Esophagus squamous epithelium (tissue), 5 donors: ENCODE results near the gene SHISAL1. TPM values are rescaled to one million over a fixed set of nuclear protein-coding genes. Genes with fewer than 3 reads are reported as not detected.
A peak's percentile ranks its signal among the peaks of the same experiment; 100 is the strongest.

Source experiments
- DNase-seq: peaks from one replicate; lab custom pipeline; 2025; lab: John Stamatoyannopoulos, UW
- H3K27ac ChIP-seq, 4 donors: fragments of 200-600 bp; sonication (generic); one replicate each; pipeline ENCODE4 v1.5.1; 2016 to 2019; ENCODE audit warnings: mild to moderate bottlenecking in 1 of 4
- H3K27me3 ChIP-seq, 4 donors: fragments of 200-600 bp; sonication (generic); 1 replicate in 3 of 4; 2 replicates in 1 of 4; pipeline versions ENCODE4 v1.5.1 to v1.6.0; 2017 to 2021; ENCODE audit warnings: antibody characterized with exemption in 1 of 4
- H3K36me3 ChIP-seq, 3 donors: fragments of 200-600 bp; sonication (generic); one replicate each; pipeline ENCODE4 v1.5.1; 2016 to 2019
- H3K4me1 ChIP-seq, 3 donors: fragments of 200-600 bp; sonication (generic); one replicate each; pipeline ENCODE4 v1.5.1; 2017 to 2019
- H3K4me3 ChIP-seq, 4 donors: fragments of 200-600 bp; sonication (generic); 1 replicate in 3 of 4; 2 replicates in 1 of 4; pipeline ENCODE4 v1.5.1; 2016 to 2019; ENCODE audit warnings: mild to moderate bottlenecking in 2 of 4, moderate library complexity in 1 of 4
- H3K9me3 ChIP-seq, 3 donors: fragments of 200-600 bp; sonication (generic); one replicate each; pipeline ENCODE4 v1.5.1; 2016 to 2019
- POLR2A ChIP-seq, 4 donors: fragments of 450-650 bp; IDR thresholded peaks; one replicate each; pipeline ENCODE4 v1.6.1; 2017; ENCODE audit warnings: antibody characterized with exemption in 4 of 4, mild to moderate bottlenecking in 4 of 4, moderate library complexity in 3 of 4
- WGBS, 2 donors: methylation state at CpG; one replicate each; pipeline ENCODE4 v1.1.5; 2018; 5-methylcytosine and 5-hydroxymethylcytosine counted together
- intact Hi-C: fragments of 100-400 bp; cut with DNase I; formaldehyde crosslinking; loops from one replicate; pipeline ENCODE4 v1.15.0; 2022
- total RNA-seq, 4 donors: library from RNA; depleted of rRNA; stranded (reverse); fragments of >200 nt; gene quantifications; one replicate each; pipeline ENCODE4 v1.1.0, GENCODE V29; 2016
- TF ChIP-seq, protein P1 (sequence below), 6 experiments: fragments of 450-650 bp in 4 of 6; fragments of 200-600 bp in 2 of 6; sonication (generic) in 2 of 6; IDR thresholded peaks; one replicate each; pipeline ENCODE4 v1.5.1; 2016 to 2019; ENCODE audit warnings: antibody characterized with exemption in 6 of 6, mild to moderate bottlenecking in 4 of 6, moderate library complexity in 4 of 6
- donor health status: DM: yes; HTN: yes; CAD: no.

The SHISAL1 gene
- total RNA-seq, 4 donors from 2014 or later, result 0.08 to 1.3 (median 0.31) TPM

DNA sequence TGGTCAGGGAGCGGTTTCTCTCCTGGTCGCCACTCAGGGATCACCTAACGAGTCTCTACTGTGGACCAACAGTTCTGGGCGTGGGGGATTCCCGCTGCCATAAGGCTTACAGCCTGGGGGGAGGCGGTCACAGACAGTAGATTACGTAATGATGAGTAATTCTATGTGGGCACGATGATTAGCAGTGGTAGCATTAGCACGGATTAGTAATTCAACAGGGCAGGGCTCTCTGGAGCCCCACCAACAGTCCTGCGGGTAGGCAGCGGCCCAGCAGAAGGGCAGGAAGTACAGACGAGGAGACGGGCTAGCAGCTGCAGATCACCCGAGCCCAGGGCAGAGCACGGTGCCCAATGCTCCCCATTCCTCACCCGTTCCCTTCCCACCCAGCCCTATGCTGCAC lies 3.6 kb downstream of the SHISAL1 start:
- no peak for TF ChIP-seq POLR2A (IDR thresholded peaks at IDR 0.05)
- TF ChIP-seq, protein P1, sequence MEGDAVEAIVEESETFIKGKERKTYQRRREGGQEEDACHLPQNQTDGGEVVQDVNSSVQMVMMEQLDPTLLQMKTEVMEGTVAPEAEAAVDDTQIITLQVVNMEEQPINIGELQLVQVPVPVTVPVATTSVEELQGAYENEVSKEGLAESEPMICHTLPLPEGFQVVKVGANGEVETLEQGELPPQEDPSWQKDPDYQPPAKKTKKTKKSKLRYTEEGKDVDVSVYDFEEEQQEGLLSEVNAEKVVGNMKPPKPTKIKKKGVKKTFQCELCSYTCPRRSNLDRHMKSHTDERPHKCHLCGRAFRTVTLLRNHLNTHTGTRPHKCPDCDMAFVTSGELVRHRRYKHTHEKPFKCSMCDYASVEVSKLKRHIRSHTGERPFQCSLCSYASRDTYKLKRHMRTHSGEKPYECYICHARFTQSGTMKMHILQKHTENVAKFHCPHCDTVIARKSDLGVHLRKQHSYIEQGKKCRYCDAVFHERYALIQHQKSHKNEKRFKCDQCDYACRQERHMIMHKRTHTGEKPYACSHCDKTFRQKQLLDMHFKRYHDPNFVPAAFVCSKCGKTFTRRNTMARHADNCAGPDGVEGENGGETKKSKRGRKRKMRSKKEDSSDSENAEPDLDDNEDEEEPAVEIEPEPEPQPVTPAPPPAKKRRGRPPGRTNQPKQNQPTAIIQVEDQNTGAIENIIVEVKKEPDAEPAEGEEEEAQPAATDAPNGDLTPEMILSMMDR (IDR thresholded peaks at IDR 0.05), result no peak
- DNase-seq, result no peak
- H3K4me1 ChIP-seq, result peaks cover 7 to 58% (median 52%) of the 10 kb centered on the region in 3 donors
- H3K27me3 ChIP-seq, result peaks cover 0 to 97% (median 0%) of the 10 kb centered on the region in 4 donors
- peak overlapping the region in 3 of 4 donors; percentile 38 to 83 (median 64) for H3K27ac ChIP-seq
- intact Hi-C loops, result no loop called here
- 13 to 19% methylated on average over 5 to 9 of the region's 16 CpGs for WGBS, 2 donors
- no peaks in the 10 kb centered on the region for H3K9me3 ChIP-seq
- H3K4me3 ChIP-seq, result peak overlapping the region in 1 of 4 donors; percentile 30
- no peaks in the 10 kb centered on the region for H3K36me3 ChIP-seq

DNA sequence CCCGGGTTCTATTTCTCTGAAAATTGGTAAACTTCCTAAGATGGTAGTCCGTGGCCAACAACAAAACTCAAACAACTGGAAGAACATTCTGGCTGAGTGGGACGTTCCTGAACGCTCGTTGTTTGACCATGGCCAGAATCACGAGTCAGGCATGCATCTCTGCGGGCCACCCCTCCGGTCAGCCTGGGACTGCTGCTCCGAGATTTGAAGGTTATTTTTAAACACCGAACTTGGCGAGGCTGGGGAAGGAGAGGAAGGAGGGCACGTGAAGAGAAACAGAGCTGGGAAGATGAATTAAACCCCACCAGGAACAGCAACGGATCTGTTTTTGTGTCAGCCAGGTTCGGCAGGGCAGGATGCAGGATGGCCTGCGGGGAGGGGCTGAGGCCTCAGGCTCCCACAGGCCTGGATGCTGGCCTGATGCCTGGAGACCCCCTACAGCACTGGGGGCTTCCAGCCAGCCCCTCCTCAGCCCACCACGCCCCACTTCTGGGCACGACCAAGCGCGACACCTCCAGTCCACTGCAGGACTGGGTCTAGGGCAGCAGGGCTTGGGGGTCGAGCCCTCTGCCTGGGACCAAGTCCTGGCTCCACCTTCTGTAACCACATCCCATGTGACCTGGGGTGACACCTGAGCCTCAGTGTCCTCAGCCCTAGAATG lies 5.1 kb downstream of the SHISAL1 start:
- Histone ChIP-seq H3K27me3 (peaks cover 0 to 96% (median 0%) of the 10 kb centered on the region in 4 donors), H3K27ac (peak overlapping the region in 3 of 4 donors; percentile 38 to 83 (median 64))

DNA sequence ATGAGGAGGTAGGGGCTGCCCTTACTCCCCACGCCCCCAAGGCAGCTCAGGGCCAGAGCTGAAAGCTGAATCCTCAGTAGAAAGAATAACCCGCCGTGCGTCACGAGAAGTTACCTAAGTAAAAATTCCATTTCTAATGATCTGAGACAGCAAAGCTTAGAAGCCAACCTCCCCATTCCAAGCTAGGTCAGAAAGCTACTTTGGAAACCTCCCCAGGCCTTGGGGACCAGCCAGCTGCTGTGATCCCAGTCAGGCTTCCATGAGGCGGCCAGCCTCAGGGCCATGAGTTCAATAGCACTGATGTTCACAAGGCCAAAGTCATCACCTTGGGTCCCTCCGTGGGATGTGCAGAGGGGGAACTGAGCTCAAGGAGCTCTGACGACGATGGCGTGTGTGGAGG lies 6.9 kb downstream of the SHISAL1 start:
- peak overlapping the region in 2 of 4 donors; percentile 27 to 48 for H3K27ac ChIP-seq
- H3K4me3 ChIP-seq, result no peak overlapping the region
- intact Hi-C loops, result no loop called here
- peaks cover 0 to 90% (median 0%) of the 10 kb centered on the region in 4 donors for H3K27me3 ChIP-seq
- H3K4me1 ChIP-seq, result peaks cover 7 to 42% (median 36%) of the 10 kb centered on the region in 3 donors
- no peaks in the 10 kb centered on the region for H3K9me3 ChIP-seq
- no peak for DNase-seq
- H3K36me3 ChIP-seq, result no peaks in the 10 kb centered on the region
- WGBS, 2 donors, result 40 to 66% methylated on average over 9 to 10 of the region's 10 CpGs
- TF ChIP-seq POLR2A (IDR thresholded peaks at IDR 0.05), result no peak
- TF ChIP-seq, protein P1 (IDR thresholded peaks at IDR 0.05), result no peak

More for the DNA sequence above, 5.1 kb downstream of the SHISAL1 start:
- intact Hi-C loops, result no loop called here
- H3K4me1 ChIP-seq, result peaks cover 7 to 56% (median 49%) of the 10 kb centered on the region in 3 donors
- H3K9me3 ChIP-seq, result no peaks in the 10 kb centered on the region
- no peak overlapping the region for H3K4me3 ChIP-seq
- H3K36me3 ChIP-seq, result no peaks in the 10 kb centered on the region
- TF ChIP-seq POLR2A (IDR thresholded peaks at IDR 0.05), result no peak
- TF ChIP-seq, protein P1 (IDR thresholded peaks at IDR 0.05), result no peak
- 50 to 81% methylated on average over 12 to 17 of the region's 20 CpGs for WGBS, 2 donors
- DNase-seq, result no peak

DNA sequence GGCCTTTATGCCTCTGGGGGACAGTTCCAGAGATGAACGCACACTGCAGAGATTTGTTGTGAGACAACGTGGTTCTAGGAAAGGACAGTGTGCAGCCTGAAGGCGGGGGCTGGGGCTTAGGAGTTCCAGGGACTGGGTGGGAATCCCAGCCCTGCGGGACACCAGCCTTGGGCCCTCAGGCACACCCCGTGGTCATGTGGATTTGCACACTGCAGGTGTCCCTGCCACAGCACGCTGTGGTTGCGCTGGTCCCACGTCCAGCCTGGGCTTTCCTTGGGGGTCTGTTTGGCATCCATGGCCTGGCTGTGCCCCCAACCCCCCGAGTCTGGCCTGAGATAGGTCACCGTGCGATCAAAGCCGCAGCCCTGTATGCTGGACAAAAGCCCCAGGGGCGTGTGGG lies 7.3 kb downstream of the SHISAL1 start:
- WGBS, 2 donors, result 63 to 87% methylated on average over 3 to 8 of the region's 13 CpGs
- no peaks in the 10 kb centered on the region for H3K36me3 ChIP-seq
- TF ChIP-seq, protein P1 (IDR thresholded peaks at IDR 0.05), result no peak
- no peak for TF ChIP-seq POLR2A (IDR thresholded peaks at IDR 0.05)
- peaks cover 7 to 38% (median 35%) of the 10 kb centered on the region in 3 donors for H3K4me1 ChIP-seq
- H3K27me3 ChIP-seq, result peaks cover 0 to 90% (median 0%) of the 10 kb centered on the region in 4 donors
- intact Hi-C loops, result no loop called here
- H3K4me3 ChIP-seq, result no peak overlapping the region
- no peaks in the 10 kb centered on the region for H3K9me3 ChIP-seq
- DNase-seq, result no peak
- peak overlapping the region in 2 of 4 donors; percentile 27 to 48 for H3K27ac ChIP-seq

DNA sequence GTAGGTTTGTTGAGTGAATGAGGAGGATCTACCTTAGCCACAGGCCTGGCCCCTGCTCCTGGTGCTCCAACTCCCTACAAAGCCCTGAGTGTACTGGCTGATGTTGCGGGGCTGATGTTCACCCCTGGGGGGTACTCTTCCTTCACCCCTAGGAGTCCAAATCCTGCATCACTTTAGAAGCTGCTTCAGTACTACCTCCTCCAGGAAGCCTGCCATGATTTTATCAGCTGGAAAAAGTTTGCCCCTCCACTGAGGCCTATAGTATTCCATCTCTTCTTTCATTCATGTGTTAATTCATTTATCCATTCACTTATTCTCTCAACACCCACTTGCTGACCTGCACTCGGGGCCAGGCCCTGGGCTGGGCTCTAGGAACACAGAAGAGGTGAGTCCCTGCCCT lies 7.8 kb downstream of the SHISAL1 start:
- intact Hi-C loops, result no loop called here
- 100% methylated on average over 1 to 2 of the region's 2 CpGs for WGBS, 2 donors
- Histone ChIP-seq H3K36me3 (no peaks in the 10 kb centered on the region), H3K9me3 (no peaks in the 10 kb centered on the region), H3K27me3 (peaks cover 0 to 90% (median 0%) of the 10 kb centered on the region in 4 donors), H3K4me3 (no peak overlapping the region), H3K4me1 (peaks cover 7 to 34% (median 30%) of the 10 kb centered on the region in 3 donors), H3K27ac (no peak overlapping the region)
- TF ChIP-seq, protein P1 (IDR thresholded peaks at IDR 0.05), result no peak
- TF ChIP-seq POLR2A (IDR thresholded peaks at IDR 0.05), result no peak
- DNase-seq, result no peak
